ENCODE results near the gene GSG1. TPM values are rescaled to one million over a fixed set of nuclear protein-coding genes. Genes with fewer than 3 reads are reported as not detected.

The GSG1 gene
- polyA plus RNA-seq, 3 donors = not detected

GRCh38 chr12:13099066-13099843 is 4.2 kb downstream of the GSG1 start:
- 0% methylated on average over 1 of the region's 8 CpGs for WGBS (ENCODE audit: insufficient coverage)
- no peaks in the 10 kb centered on the region for H3K79me2 ChIP-seq (ENCODE audit: insufficient read depth, low read length)
- H3K4me1 ChIP-seq (ENCODE audit: control insufficient read depth in 1 of 2, insufficient read depth in 2 of 2, low read length in 2 of 2) = peaks cover 59 to 62% of the 10 kb centered on the region in 2 donors
- H3K27me3 Mint-ChIP-seq (ENCODE audit: low read depth in 3 of 3) = peaks cover 0 to 5% (median 1%) of the 10 kb centered on the region in 3 donors
- H4K20me1 ChIP-seq (ENCODE audit: insufficient read depth, low read length) = no peaks in the 10 kb centered on the region
- DNase-seq = peak; percentile 82 to 89 (median 86)
- H3K4me1 Mint-ChIP-seq = peaks cover 73% of the 10 kb centered on the region
- no peaks in the 10 kb centered on the region for H3K9me3 Mint-ChIP-seq
- H3K36me3 Mint-ChIP-seq = peaks cover 0 to 2% of the 10 kb centered on the region in 2 donors
- H2AFZ ChIP-seq (ENCODE audit: insufficient read depth, low read depth, low read length, poor library complexity, severe bottlenecking) = no peak overlapping the region
- intact Hi-C loops (cut with micrococcal nuclease) = loop anchor here (1.0 to 10.0 kb wide), 5 partner anchors 67 to 1863 kb away; partner anchors contain the start of genes ARHGDIB (in 1 of the 2) and HEBP1 (in 1 of the 2)
- peak overlapping the region; percentile 94 to 98 for H3K27ac ChIP-seq (ENCODE audit: low read depth in 1 of 2, low read length in 2 of 2)
- peak overlapping the region; percentile 11 to 68 for H3K4me3 Mint-ChIP-seq
- H3K27me3 ChIP-seq (ENCODE audit: control insufficient read depth in 2 of 2, insufficient read depth in 2 of 2, low read length in 2 of 2) = no peaks in the 10 kb centered on the region
- H3K4me2 ChIP-seq (replicated peaks; ENCODE audit: extremely low read depth, low read length, poor library complexity, severe bottlenecking) = no peak overlapping the region
- no peak overlapping the region for H3K4me3 ChIP-seq (replicated peaks in 1 of 3; ENCODE audit: low read depth in 2 of 3, low read length in 3 of 3)
- peak overlapping the region; percentile 98 to 100 (median 100) for H3K27ac Mint-ChIP-seq
- peak overlapping the region; percentile 88 for H3K9ac ChIP-seq (ENCODE audit: insufficient read depth, low read length, poor library complexity, severe bottlenecking)
- no peaks in the 10 kb centered on the region for H3K9me3 ChIP-seq (replicated peaks in 1 of 2; ENCODE audit: control insufficient read depth in 1 of 2, insufficient read depth in 1 of 2, low read length in 2 of 2)
- no peaks in the 10 kb centered on the region for H3K36me3 ChIP-seq (replicated peaks in 1 of 2; ENCODE audit: control insufficient read depth in 1 of 2, insufficient read depth in 2 of 2, low read length in 2 of 2)
- no peak for TF ChIP-seq CTCF (IDR thresholded peaks at IDR 0.05)

GRCh38 chr12:13097491-13098011 is 5.9 kb downstream of the GSG1 start:
- intact Hi-C loops (cut with micrococcal nuclease) = loop anchor here (5.0 to 10.0 kb wide), 4 partner anchors 95 to 1865 kb away; partner anchors contain the start of genes ARHGDIB (in 1 of the 2) and HEBP1 (in 1 of the 2)
- peaks cover 0 to 5% (median 0%) of the 10 kb centered on the region in 3 donors for H3K27me3 Mint-ChIP-seq (ENCODE audit: low read depth in 3 of 3)
- H3K4me1 Mint-ChIP-seq = peaks cover 66% of the 10 kb centered on the region
- Histone ChIP-seq H3K4me2 (replicated peaks; ENCODE audit: extremely low read depth, low read length, poor library complexity, severe bottlenecking) (peak overlapping the region; percentile 83), H3K4me3 (replicated peaks in 1 of 3; ENCODE audit: low read depth in 2 of 3, low read length in 3 of 3) (peak overlapping the region; percentile 57 to 94 (median 73)), H3K79me2 (ENCODE audit: insufficient read depth, low read length) (no peaks in the 10 kb centered on the region), H3K27ac (ENCODE audit: low read depth in 1 of 2, low read length in 2 of 2) (peak overlapping the region; percentile 94 to 98), H3K9ac (ENCODE audit: insufficient read depth, low read length, poor library complexity, severe bottlenecking) (peak overlapping the region; percentile 88), H3K4me1 (ENCODE audit: control insufficient read depth in 1 of 2, insufficient read depth in 2 of 2, low read length in 2 of 2) (peaks cover 61 to 62% of the 10 kb centered on the region in 2 donors), H3K9me3 (replicated peaks in 1 of 2; ENCODE audit: control insufficient read depth in 1 of 2, insufficient read depth in 1 of 2, low read length in 2 of 2) (no peaks in the 10 kb centered on the region), H3K27me3 (ENCODE audit: control insufficient read depth in 2 of 2, insufficient read depth in 2 of 2, low read length in 2 of 2) (no peaks in the 10 kb centered on the region), H3K36me3 (replicated peaks in 1 of 2; ENCODE audit: control insufficient read depth in 1 of 2, insufficient read depth in 2 of 2, low read length in 2 of 2) (no peaks in the 10 kb centered on the region), H4K20me1 (ENCODE audit: insufficient read depth, low read length) (no peaks in the 10 kb centered on the region), H2AFZ (ENCODE audit: insufficient read depth, low read depth, low read length, poor library complexity, severe bottlenecking) (peak overlapping the region; percentile 75)
- DNase-seq = peak; percentile 48 to 71 (median 56)
- WGBS (ENCODE audit: insufficient coverage) = 24% methylated on average over 3 of the region's 9 CpGs
- H3K9me3 Mint-ChIP-seq = no peaks in the 10 kb centered on the region
- no peak for TF ChIP-seq CTCF (IDR thresholded peaks at IDR 0.05)
- peaks cover 0 to 2% of the 10 kb centered on the region in 2 donors for H3K36me3 Mint-ChIP-seq
- peak overlapping the region; percentile 98 to 100 (median 100) for H3K27ac Mint-ChIP-seq
- peak overlapping the region; percentile 79 to 90 for H3K4me3 Mint-ChIP-seq

All from CD14-positive monocyte (primary cell).